Tibial artery (tissue), 4 donors: ENCODE results near the gene GTF2IRD1.

Source experiments
- DNase-seq, 2 donors: peaks; one replicate each; pipeline ENCODE4 v3.0.0-alpha.2; 2019
- H3K27ac ChIP-seq, 2 donors: fragments of 200-600 bp; sonication (generic) in 1 of 2; 1 replicate in 1 of 2; 2 replicates in 1 of 2; pipeline ENCODE4 v1.5.1; 2018 to 2019; ENCODE audit warnings: mild to moderate bottlenecking in 1 of 2
- H3K27me3 ChIP-seq, 2 donors: fragments of 200-600 bp; sonication (generic) in 1 of 2; one replicate each; pipeline versions ENCODE4 v1.5.1 to v1.6.0; 2016 to 2019
- H3K36me3 ChIP-seq, 3 donors: fragments of 200-600 bp; sonication (generic) in 2 of 3; one replicate each; pipeline ENCODE4 v1.5.1; 2016 to 2019; ENCODE audit warnings: mild to moderate bottlenecking in 2 of 3
- H3K4me1 ChIP-seq, 4 donors: fragments of 200-600 bp; sonication (generic) in 2 of 4; 1 replicate in 3 of 4; 2 replicates in 1 of 4; pipeline ENCODE4 v1.5.1; 2016 to 2019
- H3K4me3 ChIP-seq, 2 donors: fragments of 200-600 bp; sonication (generic) in 1 of 2; 1 replicate in 1 of 2; 2 replicates in 1 of 2; pipeline ENCODE4 v1.5.1; 2018 to 2019; ENCODE audit warnings: mild to moderate bottlenecking in 2 of 2
- H3K9me3 ChIP-seq, 3 donors: fragments of 200-600 bp; sonication (generic) in 1 of 3; one replicate each; pipeline ENCODE4 v1.5.1; 2016 to 2019
- CTCF ChIP-seq, 2 experiments: fragments of 200-600 bp in 1 of 2; fragments of 450-650 bp in 1 of 2; IDR thresholded peaks; one replicate each; pipeline ENCODE4 v1.5.1; 2017 to 2019; ENCODE audit warnings: antibody characterized with exemption in 2 of 2, mild to moderate bottlenecking in 1 of 2, moderate library complexity in 1 of 2
- intact Hi-C: fragments of 100-400 bp; cut with DNase I; formaldehyde crosslinking; loops from one replicate; pipeline ENCODE4 v1.15.0; 2023; ENCODE audit warnings: low total_unique reads

Gene GTF2IRD1

DNA sequence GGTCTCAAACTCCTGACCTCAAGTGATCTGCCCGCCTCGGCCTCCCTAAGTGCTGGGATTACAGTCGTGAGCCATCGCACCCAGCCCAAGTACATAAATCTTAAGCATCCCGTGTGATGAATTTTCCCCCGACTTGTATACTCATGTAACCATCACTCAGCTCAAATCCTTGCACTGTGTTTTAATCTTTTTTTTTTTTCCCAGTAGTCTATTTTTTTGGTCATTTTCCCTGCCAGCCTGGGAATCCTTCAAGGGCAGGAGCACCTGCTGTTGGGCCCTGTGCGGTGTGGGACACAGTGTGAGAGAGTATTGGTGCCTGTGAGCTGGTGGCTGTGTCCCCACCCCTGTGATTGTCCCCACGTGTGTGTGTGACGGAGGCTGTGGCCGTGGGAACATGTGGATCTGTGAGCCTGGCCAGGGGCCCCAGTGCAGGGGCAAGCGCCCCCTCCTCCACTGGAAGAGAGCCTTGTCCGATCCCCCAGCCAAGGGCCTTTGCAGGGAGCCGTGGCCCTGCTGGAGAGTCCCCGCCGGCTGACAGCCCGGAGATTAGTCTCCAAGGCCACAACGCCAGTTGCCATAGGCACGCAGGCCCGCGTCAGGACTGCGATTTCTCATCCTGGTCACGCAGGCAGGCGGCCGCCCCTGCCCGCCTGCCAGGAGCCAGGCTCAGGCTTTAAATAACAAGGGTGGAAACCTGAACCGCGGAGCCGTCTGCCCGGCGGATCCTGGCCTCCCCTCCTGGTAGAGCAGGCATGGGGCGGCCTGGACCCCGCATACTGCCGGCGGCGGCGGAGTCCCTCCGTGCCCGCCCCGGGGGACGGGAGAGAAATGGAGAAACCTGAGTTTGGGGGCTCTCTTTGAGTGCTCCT is 26.5 kb downstream of the GTF2IRD1 start:
- H3K4me3 ChIP-seq: peak overlapping the region; percentile 45 to 47
- no peaks in the 10 kb centered on the region for H3K9me3 ChIP-seq
- TF ChIP-seq CTCF (IDR thresholded peaks at IDR 0.05): peak in 1 of 2 experiments; percentile 7
- peaks cover 15 to 89% (median 69%) of the 10 kb centered on the region in 4 donors for H3K4me1 ChIP-seq
- peak; percentile 86 to 97 for DNase-seq
- intact Hi-C loops: loop anchor here (2.0 kb wide), 1 partner anchor 25 kb away; no protein-coding TSS in a partner anchor
- H3K36me3 ChIP-seq: no peaks in the 10 kb centered on the region
- H3K27ac ChIP-seq: peak overlapping the region; percentile 87 to 98
- no peaks in the 10 kb centered on the region for H3K27me3 ChIP-seq

- peaks cover 15 to 82% (median 69%) of the 10 kb centered on the region in 4 donors for H3K4me1 ChIP-seq
- peak overlapping the region; percentile 45 to 47 for H3K4me3 ChIP-seq
- peak overlapping the region; percentile 87 to 98 for H3K27ac ChIP-seq
- no peaks in the 10 kb centered on the region for H3K36me3 ChIP-seq
- DNase-seq: peak; percentile 73 to 89
- H3K9me3 ChIP-seq: no peaks in the 10 kb centered on the region
- no peaks in the 10 kb centered on the region for H3K27me3 ChIP-seq
- intact Hi-C loops: loop anchor here (2.0 kb wide), 1 partner anchor 26 kb away; no protein-coding TSS in a partner anchor
- TF ChIP-seq CTCF (IDR thresholded peaks at IDR 0.05): no peak
These were observed 27.2 kb downstream of the GTF2IRD1 start for GRCh38 chr7:74480861-74481417.

DNA sequence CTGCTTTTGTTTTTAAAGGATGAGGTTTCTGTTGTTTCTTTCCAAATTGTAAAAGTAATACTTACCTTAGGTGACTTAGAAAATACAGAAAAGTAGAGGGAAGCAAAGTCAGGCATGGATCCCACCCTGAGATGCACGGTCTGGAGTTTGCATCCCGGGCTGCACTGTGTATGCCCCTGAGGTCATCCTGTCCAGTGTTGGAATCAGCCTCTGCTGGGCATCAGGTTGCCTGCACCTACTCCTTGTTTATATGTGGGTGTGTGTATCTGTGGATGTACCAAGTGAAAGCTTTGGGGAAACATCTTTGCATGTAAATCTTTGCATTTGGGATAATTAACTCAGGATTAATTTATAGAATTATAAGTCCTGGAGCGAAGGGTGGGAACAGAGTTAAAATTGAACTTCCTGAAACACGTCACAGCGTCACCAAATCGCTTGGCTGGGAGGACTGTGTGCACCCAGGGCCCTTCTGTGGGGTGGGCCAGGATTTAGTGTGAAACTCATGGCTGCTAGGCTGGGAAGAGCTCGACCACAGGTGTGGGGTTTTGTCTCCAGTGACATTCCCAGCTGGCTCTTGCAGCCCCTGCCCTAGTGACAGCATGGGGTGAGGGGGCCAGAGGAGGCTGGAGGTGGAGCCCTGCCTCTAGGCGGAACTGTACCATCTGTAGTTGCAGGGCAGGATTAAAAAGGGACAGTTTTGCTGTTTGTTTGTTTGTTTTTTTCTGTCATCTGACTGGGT is 27.9 kb downstream of the GTF2IRD1 start:
- H3K27me3 ChIP-seq: no peaks in the 10 kb centered on the region
- peak overlapping the region; percentile 45 to 47 for H3K4me3 ChIP-seq
- intact Hi-C loops: loop anchor here (2.0 kb wide), 1 partner anchor 27 kb away; no protein-coding TSS in a partner anchor
- peaks cover 15 to 78% (median 66%) of the 10 kb centered on the region in 4 donors for H3K4me1 ChIP-seq
- H3K9me3 ChIP-seq: no peaks in the 10 kb centered on the region
- no peaks in the 10 kb centered on the region for H3K36me3 ChIP-seq
- DNase-seq: no peak
- H3K27ac ChIP-seq: peak overlapping the region; percentile 87 to 98
- TF ChIP-seq CTCF (IDR thresholded peaks at IDR 0.05): no peak

- H3K27ac ChIP-seq: peak overlapping the region; percentile 87 to 98
- no peaks in the 10 kb centered on the region for H3K36me3 ChIP-seq
- intact Hi-C loops: no loop called here
- no peak for DNase-seq
- H3K4me3 ChIP-seq: no peak overlapping the region
- no peak for TF ChIP-seq CTCF (IDR thresholded peaks at IDR 0.05)
- no peaks in the 10 kb centered on the region for H3K9me3 ChIP-seq
- peaks cover 15 to 73% (median 61%) of the 10 kb centered on the region in 4 donors for H3K4me1 ChIP-seq
- no peaks in the 10 kb centered on the region for H3K27me3 ChIP-seq
These were observed 28.4 kb downstream of the GTF2IRD1 start for GRCh38 chr7:74482197-74482467.

DNA sequence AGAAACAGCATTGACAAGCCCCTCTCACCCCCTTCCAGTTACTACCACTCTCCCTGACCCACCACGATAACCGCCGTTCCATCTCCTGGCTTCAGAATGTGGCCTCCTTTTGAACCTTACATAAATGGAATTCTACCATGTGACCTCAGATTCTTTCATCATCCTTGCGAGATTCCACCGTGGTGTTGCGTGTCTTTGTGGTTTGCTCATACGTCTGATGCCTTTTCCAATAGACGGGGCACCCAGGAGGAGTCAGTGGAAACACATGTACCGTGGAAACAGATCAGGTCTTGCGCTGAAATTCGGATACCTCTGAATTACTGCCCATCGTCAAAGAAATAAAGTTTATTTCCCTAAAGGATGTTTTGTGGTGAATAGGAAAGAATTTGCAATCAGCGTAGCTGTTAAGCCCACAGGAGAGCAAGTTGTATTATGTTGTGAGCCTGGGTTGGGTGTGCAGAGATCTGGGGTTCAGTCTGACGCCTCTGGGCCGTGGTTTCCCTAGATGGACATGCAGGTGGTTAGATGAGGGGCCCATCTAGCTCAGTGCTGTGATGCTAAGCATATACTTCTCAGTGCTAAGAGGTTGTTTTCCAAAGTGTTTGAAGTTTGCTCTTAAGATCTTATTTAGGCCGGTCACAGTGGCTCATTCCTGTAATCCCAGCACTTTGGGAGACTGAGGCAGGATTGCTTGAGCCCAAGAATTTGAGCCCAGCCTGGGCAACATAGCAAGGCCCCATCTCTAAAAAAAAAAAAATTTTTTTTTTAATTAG is 29.1 kb downstream of the GTF2IRD1 start:
- Histone ChIP-seq H3K36me3 (no peaks in the 10 kb centered on the region), H3K9me3 (no peaks in the 10 kb centered on the region), H3K27me3 (no peaks in the 10 kb centered on the region), H3K27ac (peak overlapping the region; percentile 87 to 98), H3K4me3 (no peak overlapping the region), H3K4me1 (peaks cover 15 to 66% (median 54%) of the 10 kb centered on the region in 4 donors)
- TF ChIP-seq CTCF (IDR thresholded peaks at IDR 0.05): no peak
- no peak for DNase-seq
- intact Hi-C loops: no loop called here
